WTC11 (cell line): ENCODE data around the gene ZNF500. TPM values are rescaled to one million over a fixed set of nuclear protein-coding genes. Genes with fewer than 3 reads are reported as not detected.

Experiments
- ATAC-seq: fragments of 200-7000 bp; cut with Tn5 transposase; 2 replicates; pipeline ENCODE4 v1.10.0; 2021; ENCODE audit warnings: mild to moderate bottlenecking, moderate library complexity
- CTCF ChIA-PET: fragments of 300-600 bp; sonication (Branson Sonifier 250); formaldehyde crosslinking; loops from one replicate; lab custom pipeline; 2021; ENCODE audit warnings: antibody characterized with exemption; lab: Charles Lee
- POLR2A ChIA-PET: fragments of 350-600 bp; sonication (Branson Sonifier 250); formaldehyde crosslinking; loops from one replicate; lab custom pipeline; 2021; ENCODE audit warnings: antibody characterized with exemption; lab: Charles Lee
- DNase-seq: peaks from one replicate; pipeline ENCODE4 v3.0.0; 2021; ENCODE audit warnings: low spot score
- H3K27ac Mint-ChIP-seq: 2 replicates; pipeline ENCODE4 v1.8.0; 2021; ENCODE audit warnings: mixed read lengths
- H3K27me3 Mint-ChIP-seq: 2 replicates; pipeline ENCODE4 v1.8.0; 2021; ENCODE audit warnings: low read depth, mild to moderate bottlenecking, moderate library complexity, mixed read lengths
- H3K36me3 Mint-ChIP-seq: 2 replicates; pipeline ENCODE4 v1.8.0; 2021; ENCODE audit warnings: mixed read lengths
- H3K4me1 Mint-ChIP-seq: 2 replicates; pipeline ENCODE4 v1.8.0; 2022; ENCODE audit warnings: mixed read lengths
- H3K4me3 Mint-ChIP-seq: 2 replicates; pipeline ENCODE4 v1.8.0; 2021; ENCODE audit warnings: mild to moderate bottlenecking, moderate library complexity, mixed read lengths
- H3K9me3 Mint-ChIP-seq: 2 replicates; pipeline ENCODE4 v1.8.0; 2021; ENCODE audit warnings: mixed read lengths
- JAZF1 ChIP-seq: fragments of 250-450 bp; sonication (Bioruptor Pico); IDR thresholded peaks from 2 replicates; pipeline ENCODE4 v1.9.0; 2021; ENCODE audit warnings: moderate library complexity, mild to moderate bottlenecking, inconsistent platforms
- NFE2L1 ChIP-seq: sonication (generic); formaldehyde crosslinking; IDR thresholded peaks from 2 replicates; pipeline ENCODE4 v1.8.1; 2023; ENCODE audit warnings: missing genetic modification reagents
- PRRX2 ChIP-seq: fragments of 250-450 bp; sonication (Bioruptor Pico); IDR thresholded peaks from 2 replicates; pipeline ENCODE4 v1.8.0; 2021; ENCODE audit warnings: mild to moderate bottlenecking
- RELA ChIP-seq: sonication (generic); formaldehyde crosslinking; IDR thresholded peaks from 2 replicates; pipeline ENCODE4 v1.8.1; 2022; ENCODE audit warnings: missing genetic modification reagents, mild to moderate bottlenecking, borderline replicate concordance
- ZNF263 ChIP-seq: sonication (generic); formaldehyde crosslinking; IDR thresholded peaks from 2 replicates; pipeline ENCODE4 v1.8.1; 2022; ENCODE audit warnings: low read depth, mild to moderate bottlenecking, moderate library complexity, missing genetic modification reagents
- total RNA-seq: library from RNA; stranded (reverse); gene quantifications from 3 replicates; pipeline ENCODE4 v1.2.3, GENCODE V29; 2021
- TF ChIP-seq, protein P1 (sequence below): sonication (generic); formaldehyde crosslinking; IDR thresholded peaks from 2 replicates; pipeline ENCODE4 v1.8.1; 2023; ENCODE audit warnings: mild to moderate bottlenecking, moderate library complexity, missing genetic modification reagents
- TF ChIP-seq, protein P2 (sequence below): fragments of 250-450 bp; sonication (Bioruptor Pico); IDR thresholded peaks from 2 replicates; pipeline ENCODE4 v1.9.0; 2021; ENCODE audit warnings: mild to moderate bottlenecking, borderline replicate concordance
- TF ChIP-seq, protein P3 (sequence below): sonication (generic); formaldehyde crosslinking; IDR thresholded peaks from 2 replicates; pipeline ENCODE4 v1.8.1; 2022; ENCODE audit warnings: mild to moderate bottlenecking, missing genetic modification reagents, moderate library complexity, borderline replicate concordance
- TF ChIP-seq, protein P4 (sequence below): fragments of 200-600 bp; IDR thresholded peaks from 2 replicates; pipeline ENCODE4 v1.8.0; 2022; ENCODE audit warnings: antibody characterized with exemption
- TF ChIP-seq, protein P5 (sequence below): fragments of 250-450 bp; sonication (Bioruptor Pico); IDR thresholded peaks from 2 replicates; pipeline ENCODE4 v1.9.0; 2021; ENCODE audit warnings: mild to moderate bottlenecking
- TF ChIP-seq, protein P6 (sequence below): sonication (generic); formaldehyde crosslinking; IDR thresholded peaks from 2 replicates; pipeline ENCODE4 v1.8.0; 2023; ENCODE audit warnings: missing genetic modification reagents, mild to moderate bottlenecking, borderline replicate concordance

Gene ZNF500
- total RNA-seq, 1 experiment from 2014 or later: 19.9 TPM

DNA sequence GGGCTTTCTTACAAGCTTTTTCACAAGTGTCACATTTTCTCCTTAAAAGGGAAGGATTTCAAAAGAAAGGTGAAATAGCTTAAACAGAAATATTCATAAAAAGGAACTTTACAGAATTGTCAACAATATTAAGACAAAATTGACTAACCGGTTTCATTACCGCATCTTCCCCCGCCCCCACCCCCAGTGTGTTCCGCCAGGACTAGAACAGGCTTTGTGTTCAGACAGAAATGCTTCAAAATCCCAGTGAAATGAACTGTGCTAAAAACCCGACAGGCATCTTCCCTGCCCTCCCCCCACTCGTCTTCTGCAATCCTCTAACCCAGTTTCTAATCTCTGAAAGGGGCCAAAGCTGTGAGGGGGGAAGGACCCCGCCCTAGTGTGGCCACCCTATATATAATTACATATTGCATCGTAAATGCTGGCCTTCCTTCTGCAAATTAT is 36.5 kb upstream of the ZNF500 start:
- no peak for DNase-seq
- CTCF ChIA-PET: interaction anchor here (1.0 to 2.5 kb wide), 7 partner anchors 11 to 153 kb away, joined by 3 to 11 read pairs (median 4); partner anchors contain the start of genes ANKS3 and DNAAF8
- TF ChIP-seq, protein P1, sequence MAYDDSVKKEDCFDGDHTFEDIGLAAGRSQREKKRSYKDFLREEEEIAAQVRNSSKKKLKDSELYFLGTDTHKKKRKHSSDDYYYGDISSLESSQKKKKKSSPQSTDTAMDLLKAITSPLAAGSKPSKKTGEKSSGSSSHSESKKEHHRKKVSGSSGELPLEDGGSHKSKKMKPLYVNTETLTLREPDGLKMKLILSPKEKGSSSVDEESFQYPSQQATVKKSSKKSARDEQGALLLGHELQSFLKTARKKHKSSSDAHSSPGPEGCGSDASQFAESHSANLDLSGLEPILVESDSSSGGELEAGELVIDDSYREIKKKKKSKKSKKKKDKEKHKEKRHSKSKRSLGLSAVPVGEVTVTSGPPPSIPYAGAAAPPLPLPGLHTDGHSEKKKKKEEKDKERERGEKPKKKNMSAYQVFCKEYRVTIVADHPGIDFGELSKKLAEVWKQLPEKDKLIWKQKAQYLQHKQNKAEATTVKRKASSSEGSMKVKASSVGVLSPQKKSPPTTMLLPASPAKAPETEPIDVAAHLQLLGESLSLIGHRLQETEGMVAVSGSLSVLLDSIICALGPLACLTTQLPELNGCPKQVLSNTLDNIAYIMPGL (CRISPR knock-in tag): no peak
- TF ChIP-seq JAZF1 (CRISPR knock-in tag): no peak
- Mint-ChIP-seq H3K4me1 (peaks cover 18% of the 10 kb centered on the region), H3K27me3 (no peaks in the 10 kb centered on the region), H3K36me3 (peaks cover 15% of the 10 kb centered on the region), H3K4me3 (peak overlapping the region; percentile 78), H3K9me3 (no peaks in the 10 kb centered on the region), H3K27ac (no peak overlapping the region)
- no peak for ATAC-seq
- POLR2A ChIA-PET: interaction anchor here (0.6 to 2.8 kb wide), 4 partner anchors 9 to 69 kb away, joined by 3 to 16 read pairs (median 9); partner anchors contain the start of genes ANKS3, DNAAF8, SEPTIN12 and ZNF500

DNA sequence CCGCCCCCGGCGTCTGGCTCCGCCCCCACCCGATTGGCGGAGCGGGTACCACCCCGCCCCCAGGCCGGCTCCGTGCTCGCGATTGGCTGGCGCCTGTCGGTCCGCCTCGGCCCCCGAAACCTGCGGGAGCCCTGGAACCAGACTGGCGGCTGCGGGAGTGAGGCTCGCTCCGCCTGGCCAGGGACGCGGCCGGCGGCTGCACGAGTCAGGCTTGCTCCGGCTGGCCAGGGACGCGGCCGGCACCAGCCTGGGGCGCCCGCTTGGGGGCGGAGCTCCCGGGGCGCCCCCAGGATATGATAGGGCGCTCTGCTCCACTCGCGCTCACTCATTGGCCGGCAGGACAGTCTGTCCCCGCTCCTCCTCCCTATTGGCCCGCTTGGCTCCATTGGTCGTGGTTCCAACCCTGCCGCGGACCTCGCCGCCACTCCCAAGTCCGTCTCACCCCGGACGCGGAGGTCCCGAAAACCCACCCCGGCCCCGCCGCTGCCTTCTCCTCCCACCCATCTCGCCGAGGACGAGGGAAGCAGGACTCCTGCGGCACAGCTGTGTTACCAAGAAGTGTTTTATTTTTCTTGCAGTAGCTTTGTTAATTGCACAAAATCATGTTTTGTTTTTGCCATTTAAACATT is 35.8 kb upstream of the ZNF500 start:
- peak overlapping the region; percentile 78 for H3K4me3 Mint-ChIP-seq
- peaks cover 18% of the 10 kb centered on the region for H3K4me1 Mint-ChIP-seq
- CTCF ChIA-PET: interaction anchor here (0.6 to 2.5 kb wide), 10 partner anchors 12 to 152 kb away, joined by 3 to 11 read pairs (median 3); partner anchors contain the start of genes ANKS3, DNAAF8 and NUDT16L1
- POLR2A ChIA-PET: interaction anchor here (0.5 to 2.8 kb wide), 6 partner anchors 9 to 156 kb away, joined by 3 to 16 read pairs (median 6); partner anchors contain the start of genes ANKS3, DNAAF8, SEPTIN12 and ZNF500
- peak overlapping the region; percentile 63; the same call in 1 of the 2 replicates for H3K27ac Mint-ChIP-seq
- H3K36me3 Mint-ChIP-seq: peaks cover 15% of the 10 kb centered on the region
- H3K9me3 Mint-ChIP-seq: no peaks in the 10 kb centered on the region
- DNase-seq (peak; percentile 91), ATAC-seq (peak; percentile 92)
- H3K27me3 Mint-ChIP-seq: no peaks in the 10 kb centered on the region
- peak; percentile 56; the same call in 1 of the 2 replicates for TF ChIP-seq ZNF263
- TF ChIP-seq, protein P1 (CRISPR knock-in tag): peak; percentile 40; the same call in 1 of the 2 replicates
- TF ChIP-seq, protein P2, sequence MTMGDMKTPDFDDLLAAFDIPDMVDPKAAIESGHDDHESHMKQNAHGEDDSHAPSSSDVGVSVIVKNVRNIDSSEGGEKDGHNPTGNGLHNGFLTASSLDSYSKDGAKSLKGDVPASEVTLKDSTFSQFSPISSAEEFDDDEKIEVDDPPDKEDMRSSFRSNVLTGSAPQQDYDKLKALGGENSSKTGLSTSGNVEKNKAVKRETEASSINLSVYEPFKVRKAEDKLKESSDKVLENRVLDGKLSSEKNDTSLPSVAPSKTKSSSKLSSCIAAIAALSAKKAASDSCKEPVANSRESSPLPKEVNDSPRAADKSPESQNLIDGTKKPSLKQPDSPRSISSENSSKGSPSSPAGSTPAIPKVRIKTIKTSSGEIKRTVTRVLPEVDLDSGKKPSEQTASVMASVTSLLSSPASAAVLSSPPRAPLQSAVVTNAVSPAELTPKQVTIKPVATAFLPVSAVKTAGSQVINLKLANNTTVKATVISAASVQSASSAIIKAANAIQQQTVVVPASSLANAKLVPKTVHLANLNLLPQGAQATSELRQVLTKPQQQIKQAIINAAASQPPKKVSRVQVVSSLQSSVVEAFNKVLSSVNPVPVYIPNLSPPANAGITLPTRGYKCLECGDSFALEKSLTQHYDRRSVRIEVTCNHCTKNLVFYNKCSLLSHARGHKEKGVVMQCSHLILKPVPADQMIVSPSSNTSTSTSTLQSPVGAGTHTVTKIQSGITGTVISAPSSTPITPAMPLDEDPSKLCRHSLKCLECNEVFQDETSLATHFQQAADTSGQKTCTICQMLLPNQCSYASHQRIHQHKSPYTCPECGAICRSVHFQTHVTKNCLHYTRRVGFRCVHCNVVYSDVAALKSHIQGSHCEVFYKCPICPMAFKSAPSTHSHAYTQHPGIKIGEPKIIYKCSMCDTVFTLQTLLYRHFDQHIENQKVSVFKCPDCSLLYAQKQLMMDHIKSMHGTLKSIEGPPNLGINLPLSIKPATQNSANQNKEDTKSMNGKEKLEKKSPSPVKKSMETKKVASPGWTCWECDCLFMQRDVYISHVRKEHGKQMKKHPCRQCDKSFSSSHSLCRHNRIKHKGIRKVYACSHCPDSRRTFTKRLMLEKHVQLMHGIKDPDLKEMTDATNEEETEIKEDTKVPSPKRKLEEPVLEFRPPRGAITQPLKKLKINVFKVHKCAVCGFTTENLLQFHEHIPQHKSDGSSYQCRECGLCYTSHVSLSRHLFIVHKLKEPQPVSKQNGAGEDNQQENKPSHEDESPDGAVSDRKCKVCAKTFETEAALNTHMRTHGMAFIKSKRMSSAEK: no peak
- TF ChIP-seq, protein P3, sequence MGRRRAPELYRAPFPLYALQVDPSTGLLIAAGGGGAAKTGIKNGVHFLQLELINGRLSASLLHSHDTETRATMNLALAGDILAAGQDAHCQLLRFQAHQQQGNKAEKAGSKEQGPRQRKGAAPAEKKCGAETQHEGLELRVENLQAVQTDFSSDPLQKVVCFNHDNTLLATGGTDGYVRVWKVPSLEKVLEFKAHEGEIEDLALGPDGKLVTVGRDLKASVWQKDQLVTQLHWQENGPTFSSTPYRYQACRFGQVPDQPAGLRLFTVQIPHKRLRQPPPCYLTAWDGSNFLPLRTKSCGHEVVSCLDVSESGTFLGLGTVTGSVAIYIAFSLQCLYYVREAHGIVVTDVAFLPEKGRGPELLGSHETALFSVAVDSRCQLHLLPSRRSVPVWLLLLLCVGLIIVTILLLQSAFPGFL (CRISPR knock-in tag): 0 out of 2 replicates have a peak, but pooled peaks have one; percentile 38
- TF ChIP-seq, protein P4, sequence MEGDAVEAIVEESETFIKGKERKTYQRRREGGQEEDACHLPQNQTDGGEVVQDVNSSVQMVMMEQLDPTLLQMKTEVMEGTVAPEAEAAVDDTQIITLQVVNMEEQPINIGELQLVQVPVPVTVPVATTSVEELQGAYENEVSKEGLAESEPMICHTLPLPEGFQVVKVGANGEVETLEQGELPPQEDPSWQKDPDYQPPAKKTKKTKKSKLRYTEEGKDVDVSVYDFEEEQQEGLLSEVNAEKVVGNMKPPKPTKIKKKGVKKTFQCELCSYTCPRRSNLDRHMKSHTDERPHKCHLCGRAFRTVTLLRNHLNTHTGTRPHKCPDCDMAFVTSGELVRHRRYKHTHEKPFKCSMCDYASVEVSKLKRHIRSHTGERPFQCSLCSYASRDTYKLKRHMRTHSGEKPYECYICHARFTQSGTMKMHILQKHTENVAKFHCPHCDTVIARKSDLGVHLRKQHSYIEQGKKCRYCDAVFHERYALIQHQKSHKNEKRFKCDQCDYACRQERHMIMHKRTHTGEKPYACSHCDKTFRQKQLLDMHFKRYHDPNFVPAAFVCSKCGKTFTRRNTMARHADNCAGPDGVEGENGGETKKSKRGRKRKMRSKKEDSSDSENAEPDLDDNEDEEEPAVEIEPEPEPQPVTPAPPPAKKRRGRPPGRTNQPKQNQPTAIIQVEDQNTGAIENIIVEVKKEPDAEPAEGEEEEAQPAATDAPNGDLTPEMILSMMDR: no peak
- TF ChIP-seq, protein P5, sequence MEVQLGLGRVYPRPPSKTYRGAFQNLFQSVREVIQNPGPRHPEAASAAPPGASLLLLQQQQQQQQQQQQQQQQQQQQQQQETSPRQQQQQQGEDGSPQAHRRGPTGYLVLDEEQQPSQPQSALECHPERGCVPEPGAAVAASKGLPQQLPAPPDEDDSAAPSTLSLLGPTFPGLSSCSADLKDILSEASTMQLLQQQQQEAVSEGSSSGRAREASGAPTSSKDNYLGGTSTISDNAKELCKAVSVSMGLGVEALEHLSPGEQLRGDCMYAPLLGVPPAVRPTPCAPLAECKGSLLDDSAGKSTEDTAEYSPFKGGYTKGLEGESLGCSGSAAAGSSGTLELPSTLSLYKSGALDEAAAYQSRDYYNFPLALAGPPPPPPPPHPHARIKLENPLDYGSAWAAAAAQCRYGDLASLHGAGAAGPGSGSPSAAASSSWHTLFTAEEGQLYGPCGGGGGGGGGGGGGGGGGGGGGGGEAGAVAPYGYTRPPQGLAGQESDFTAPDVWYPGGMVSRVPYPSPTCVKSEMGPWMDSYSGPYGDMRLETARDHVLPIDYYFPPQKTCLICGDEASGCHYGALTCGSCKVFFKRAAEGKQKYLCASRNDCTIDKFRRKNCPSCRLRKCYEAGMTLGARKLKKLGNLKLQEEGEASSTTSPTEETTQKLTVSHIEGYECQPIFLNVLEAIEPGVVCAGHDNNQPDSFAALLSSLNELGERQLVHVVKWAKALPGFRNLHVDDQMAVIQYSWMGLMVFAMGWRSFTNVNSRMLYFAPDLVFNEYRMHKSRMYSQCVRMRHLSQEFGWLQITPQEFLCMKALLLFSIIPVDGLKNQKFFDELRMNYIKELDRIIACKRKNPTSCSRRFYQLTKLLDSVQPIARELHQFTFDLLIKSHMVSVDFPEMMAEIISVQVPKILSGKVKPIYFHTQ (CRISPR knock-in tag): no peak
- TF ChIP-seq NFE2L1 (CRISPR knock-in tag): no peak
- TF ChIP-seq, protein P6, sequence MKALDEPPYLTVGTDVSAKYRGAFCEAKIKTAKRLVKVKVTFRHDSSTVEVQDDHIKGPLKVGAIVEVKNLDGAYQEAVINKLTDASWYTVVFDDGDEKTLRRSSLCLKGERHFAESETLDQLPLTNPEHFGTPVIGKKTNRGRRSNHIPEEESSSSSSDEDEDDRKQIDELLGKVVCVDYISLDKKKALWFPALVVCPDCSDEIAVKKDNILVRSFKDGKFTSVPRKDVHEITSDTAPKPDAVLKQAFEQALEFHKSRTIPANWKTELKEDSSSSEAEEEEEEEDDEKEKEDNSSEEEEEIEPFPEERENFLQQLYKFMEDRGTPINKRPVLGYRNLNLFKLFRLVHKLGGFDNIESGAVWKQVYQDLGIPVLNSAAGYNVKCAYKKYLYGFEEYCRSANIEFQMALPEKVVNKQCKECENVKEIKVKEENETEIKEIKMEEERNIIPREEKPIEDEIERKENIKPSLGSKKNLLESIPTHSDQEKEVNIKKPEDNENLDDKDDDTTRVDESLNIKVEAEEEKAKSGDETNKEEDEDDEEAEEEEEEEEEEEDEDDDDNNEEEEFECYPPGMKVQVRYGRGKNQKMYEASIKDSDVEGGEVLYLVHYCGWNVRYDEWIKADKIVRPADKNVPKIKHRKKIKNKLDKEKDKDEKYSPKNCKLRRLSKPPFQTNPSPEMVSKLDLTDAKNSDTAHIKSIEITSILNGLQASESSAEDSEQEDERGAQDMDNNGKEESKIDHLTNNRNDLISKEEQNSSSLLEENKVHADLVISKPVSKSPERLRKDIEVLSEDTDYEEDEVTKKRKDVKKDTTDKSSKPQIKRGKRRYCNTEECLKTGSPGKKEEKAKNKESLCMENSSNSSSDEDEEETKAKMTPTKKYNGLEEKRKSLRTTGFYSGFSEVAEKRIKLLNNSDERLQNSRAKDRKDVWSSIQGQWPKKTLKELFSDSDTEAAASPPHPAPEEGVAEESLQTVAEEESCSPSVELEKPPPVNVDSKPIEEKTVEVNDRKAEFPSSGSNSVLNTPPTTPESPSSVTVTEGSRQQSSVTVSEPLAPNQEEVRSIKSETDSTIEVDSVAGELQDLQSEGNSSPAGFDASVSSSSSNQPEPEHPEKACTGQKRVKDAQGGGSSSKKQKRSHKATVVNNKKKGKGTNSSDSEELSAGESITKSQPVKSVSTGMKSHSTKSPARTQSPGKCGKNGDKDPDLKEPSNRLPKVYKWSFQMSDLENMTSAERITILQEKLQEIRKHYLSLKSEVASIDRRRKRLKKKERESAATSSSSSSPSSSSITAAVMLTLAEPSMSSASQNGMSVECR: no peak
- peak; percentile 71; the same call in 1 of the 2 replicates for TF ChIP-seq RELA (CRISPR knock-in tag)
- no peak; the same call in 1 of the 2 replicates for TF ChIP-seq PRRX2 (CRISPR knock-in tag)
